ENCODE results near the gene ECHS1. TPM values are rescaled to one million over a fixed set of nuclear protein-coding genes. Genes with fewer than 3 reads are reported as not detected.

Gene ECHS1
- total and polyA plus RNA-seq, 10 of the 15 experiments (the other 5 are each of a cell fraction or from before 2014, with no cell fraction given) = 32.7 to 164 (median 62.4) TPM

- no peak for TF ChIP-seq ZBTB33 (IDR thresholded peaks at IDR 0.05)
- peak in 1 of 2 experiments; percentile 64; a peak in 2 of 4 replicates for TF ChIP-seq IKZF2 (IDR thresholded peaks at IDR 0.05)
- TF ChIP-seq TCF3 (IDR thresholded peaks at IDR 0.05; ENCODE audit: borderline replicate concordance, insufficient read depth, low read depth, low read length) = peak; percentile 73; the same call in 1 of the 2 replicates
- peak; percentile 79 for TF ChIP-seq RELA (IDR thresholded peaks at IDR 0.05; ENCODE audit: borderline replicate concordance, partially characterized antibody)
- TF ChIP-seq, protein P1, sequence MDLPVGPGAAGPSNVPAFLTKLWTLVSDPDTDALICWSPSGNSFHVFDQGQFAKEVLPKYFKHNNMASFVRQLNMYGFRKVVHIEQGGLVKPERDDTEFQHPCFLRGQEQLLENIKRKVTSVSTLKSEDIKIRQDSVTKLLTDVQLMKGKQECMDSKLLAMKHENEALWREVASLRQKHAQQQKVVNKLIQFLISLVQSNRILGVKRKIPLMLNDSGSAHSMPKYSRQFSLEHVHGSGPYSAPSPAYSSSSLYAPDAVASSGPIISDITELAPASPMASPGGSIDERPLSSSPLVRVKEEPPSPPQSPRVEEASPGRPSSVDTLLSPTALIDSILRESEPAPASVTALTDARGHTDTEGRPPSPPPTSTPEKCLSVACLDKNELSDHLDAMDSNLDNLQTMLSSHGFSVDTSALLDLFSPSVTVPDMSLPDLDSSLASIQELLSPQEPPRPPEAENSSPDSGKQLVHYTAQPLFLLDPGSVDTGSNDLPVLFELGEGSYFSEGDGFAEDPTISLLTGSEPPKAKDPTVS (IDR thresholded peaks at IDR 0.05; ENCODE audit: low read depth, low read length) = no peak
- TF ChIP-seq SMC3 (IDR thresholded peaks at IDR 0.05; ENCODE audit: borderline replicate concordance, low read length) = no peak
- TF ChIP-seq ZNF687 (IDR thresholded peaks at IDR 0.05) = peak; percentile 86
- TF ChIP-seq ATF7 (IDR thresholded peaks at IDR 0.05; ENCODE audit: low read depth) = 0 out of 2 replicates have a peak, but pooled peaks have one; percentile 14
- TF ChIP-seq KAT2A (conservative IDR thresholded peaks at IDR 0.05; ENCODE audit: control insufficient read depth, low read depth, low read length) = no peak
- no peak for TF ChIP-seq EZH2 (IDR thresholded peaks at IDR 0.05; ENCODE audit: borderline replicate concordance, control insufficient read depth, low read depth, low read length)
- TF ChIP-seq, protein P2, sequence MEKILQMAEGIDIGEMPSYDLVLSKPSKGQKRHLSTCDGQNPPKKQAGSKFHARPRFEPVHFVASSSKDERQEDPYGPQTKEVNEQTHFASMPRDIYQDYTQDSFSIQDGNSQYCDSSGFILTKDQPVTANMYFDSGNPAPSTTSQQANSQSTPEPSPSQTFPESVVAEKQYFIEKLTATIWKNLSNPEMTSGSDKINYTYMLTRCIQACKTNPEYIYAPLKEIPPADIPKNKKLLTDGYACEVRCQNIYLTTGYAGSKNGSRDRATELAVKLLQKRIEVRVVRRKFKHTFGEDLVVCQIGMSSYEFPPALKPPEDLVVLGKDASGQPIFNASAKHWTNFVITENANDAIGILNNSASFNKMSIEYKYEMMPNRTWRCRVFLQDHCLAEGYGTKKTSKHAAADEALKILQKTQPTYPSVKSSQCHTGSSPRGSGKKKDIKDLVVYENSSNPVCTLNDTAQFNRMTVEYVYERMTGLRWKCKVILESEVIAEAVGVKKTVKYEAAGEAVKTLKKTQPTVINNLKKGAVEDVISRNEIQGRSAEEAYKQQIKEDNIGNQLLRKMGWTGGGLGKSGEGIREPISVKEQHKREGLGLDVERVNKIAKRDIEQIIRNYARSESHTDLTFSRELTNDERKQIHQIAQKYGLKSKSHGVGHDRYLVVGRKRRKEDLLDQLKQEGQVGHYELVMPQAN (conservative IDR thresholded peaks at IDR 0.05) = peak; percentile 70; the same call in 1 of the 2 replicates
- 0 out of 2 replicates have a peak, but pooled peaks have one; percentile 44 for TF ChIP-seq BCL11A (IDR thresholded peaks at IDR 0.05; ENCODE audit: low read depth, low read length)
- TF ChIP-seq, protein P3, sequence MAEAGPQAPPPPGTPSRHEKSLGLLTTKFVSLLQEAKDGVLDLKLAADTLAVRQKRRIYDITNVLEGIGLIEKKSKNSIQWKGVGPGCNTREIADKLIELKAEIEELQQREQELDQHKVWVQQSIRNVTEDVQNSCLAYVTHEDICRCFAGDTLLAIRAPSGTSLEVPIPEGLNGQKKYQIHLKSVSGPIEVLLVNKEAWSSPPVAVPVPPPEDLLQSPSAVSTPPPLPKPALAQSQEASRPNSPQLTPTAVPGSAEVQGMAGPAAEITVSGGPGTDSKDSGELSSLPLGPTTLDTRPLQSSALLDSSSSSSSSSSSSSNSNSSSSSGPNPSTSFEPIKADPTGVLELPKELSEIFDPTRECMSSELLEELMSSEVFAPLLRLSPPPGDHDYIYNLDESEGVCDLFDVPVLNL (IDR thresholded peaks at IDR 0.05; ENCODE audit: low read depth, low read length) = peak; percentile 71
- no peak for TF ChIP-seq PAX8 (IDR thresholded peaks at IDR 0.05)
- no peak for TF ChIP-seq SREBF1 (IDR thresholded peaks at IDR 0.05; ENCODE audit: low read length)
- TF ChIP-seq CREB1 (IDR thresholded peaks at IDR 0.05; ENCODE audit: low read depth) = peak; percentile 54; the same call in 1 of the 2 replicates
- TF ChIP-seq FOXM1 (IDR thresholded peaks at IDR 0.05; ENCODE audit: low read depth, low read length) = no peak
- 0 out of 2 replicates have a peak, but pooled peaks have one; percentile 7 for TF ChIP-seq IRF4 (IDR thresholded peaks at IDR 0.05; ENCODE audit: low read depth, low read length)
- 0 out of 2 replicates have a peak, but pooled peaks have one; percentile 36 for TF ChIP-seq JUND (IDR thresholded peaks at IDR 0.05; ENCODE audit: low read depth, low read length)
These were observed 21.0 kb upstream of the ECHS1 start, which contains the start of gene MTG1 (continued) for GRCh38 chr10:133394064-133394663.

Data from GM12878 (cell line).